Measurements from ENCODE around the gene SPATA21. TPM values are rescaled to one million over a fixed set of nuclear protein-coding genes. Genes with fewer than 3 reads are reported as not detected.

The SPATA21 gene
- polyA plus RNA-seq, 3 donors = 0.04 to 0.37 (median 0.30) TPM

DNA sequence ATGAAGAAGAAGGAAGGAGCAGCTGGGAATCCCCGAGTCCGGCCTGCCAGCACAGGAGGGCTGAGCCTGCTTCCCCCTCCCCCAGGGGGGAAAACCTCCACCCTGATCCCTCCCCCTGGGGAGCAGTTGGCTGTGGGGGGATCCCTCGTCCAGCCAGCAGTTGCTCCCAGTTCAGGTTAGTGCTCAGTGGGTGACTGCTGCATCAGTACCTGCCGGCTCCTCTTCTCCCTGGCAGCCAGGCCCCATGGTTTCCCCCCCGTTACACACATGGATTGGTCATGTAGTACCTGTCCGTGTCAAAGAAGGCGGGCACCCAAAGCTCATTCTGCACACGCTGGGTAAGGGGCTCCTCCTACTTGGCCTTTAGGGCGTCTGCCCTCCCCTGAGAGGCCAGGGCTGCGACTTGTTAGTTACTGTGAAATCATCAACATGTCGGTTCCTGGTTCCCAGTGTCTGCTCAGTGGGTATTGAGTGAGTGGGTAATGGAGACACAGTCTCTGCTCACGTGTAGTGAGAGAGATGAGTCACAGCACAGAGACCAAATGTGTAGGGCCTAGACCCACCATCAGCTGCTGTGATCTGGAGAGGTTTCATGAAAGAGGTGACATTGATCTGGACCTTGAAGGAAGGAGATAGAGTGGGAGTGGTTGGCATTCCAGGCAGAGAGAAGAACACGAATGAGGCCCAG lies 14.8 kb upstream of the SPATA21 start:
- DNase-seq = no peak

DNA sequence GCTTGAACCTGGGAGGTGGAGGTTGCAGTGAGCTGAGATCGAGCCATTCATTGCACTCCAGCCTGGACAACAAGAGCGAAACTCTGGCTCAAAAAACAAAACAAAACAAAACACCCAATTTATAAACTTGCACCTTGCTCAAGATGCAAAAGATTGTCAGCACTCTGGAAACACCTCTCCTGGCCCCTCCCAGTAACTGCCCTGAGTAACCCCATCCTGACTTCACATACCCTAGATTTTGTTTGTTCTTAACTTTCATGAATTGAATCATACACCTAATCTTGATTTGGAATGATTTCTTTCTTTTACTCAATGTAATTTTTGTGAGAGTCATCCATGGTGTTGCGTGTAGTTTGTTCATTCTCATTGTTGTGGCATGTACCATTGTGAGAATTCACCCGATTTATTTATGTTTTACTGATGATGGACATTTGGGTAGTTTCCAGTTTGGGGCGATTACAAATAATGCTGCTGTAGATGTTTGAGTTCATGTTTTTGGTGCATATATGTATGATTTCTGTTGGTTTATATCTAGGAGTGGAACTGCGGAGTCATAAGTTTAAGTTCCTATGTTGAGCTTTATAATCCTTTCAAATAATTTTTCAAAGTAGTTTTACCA lies 13.7 kb upstream of the SPATA21 start:
- DNase-seq = no peak

DNA sequence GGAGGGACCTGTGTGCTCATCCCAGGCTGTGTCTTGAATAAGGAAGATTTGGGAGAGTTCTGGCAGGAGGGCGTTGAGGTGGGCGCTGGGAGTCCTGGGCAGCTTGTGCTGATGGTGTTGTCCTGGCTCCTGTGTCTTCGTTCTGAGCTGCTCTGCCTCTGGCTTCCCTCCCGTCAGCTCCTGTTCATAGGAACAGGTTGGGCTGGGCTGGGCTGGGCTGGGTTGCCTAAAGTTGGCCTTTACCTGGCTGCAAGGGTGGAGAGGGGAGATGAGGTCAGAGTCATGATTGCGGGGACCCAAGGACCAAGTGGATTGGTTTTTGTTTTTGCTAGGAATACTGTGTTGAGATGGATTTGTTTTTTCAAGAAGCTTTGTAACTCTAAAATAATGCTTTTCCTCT lies 12.4 kb upstream of the SPATA21 start:
- DNase-seq = no peak

DNA sequence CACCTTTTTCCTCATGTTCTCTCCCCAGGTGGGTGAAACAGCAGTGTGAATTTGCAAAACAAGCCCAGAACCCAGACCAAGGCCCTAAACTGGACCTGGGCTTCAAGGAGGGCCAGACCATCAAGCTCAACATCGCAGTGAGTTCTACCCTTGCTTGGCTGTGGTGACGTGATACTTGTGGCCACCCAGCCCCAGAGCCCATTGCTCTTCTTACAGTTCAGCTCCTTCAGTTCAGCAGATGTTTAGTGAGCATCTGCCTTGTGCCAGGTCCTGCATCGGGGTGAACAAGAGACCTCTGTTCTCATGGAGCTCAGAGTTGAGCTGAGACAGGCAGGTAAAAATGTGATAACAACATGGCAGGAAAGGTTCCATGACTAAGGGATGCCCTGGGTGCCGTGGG lies 11.8 kb upstream of the SPATA21 start:
- no peak for DNase-seq

DNA sequence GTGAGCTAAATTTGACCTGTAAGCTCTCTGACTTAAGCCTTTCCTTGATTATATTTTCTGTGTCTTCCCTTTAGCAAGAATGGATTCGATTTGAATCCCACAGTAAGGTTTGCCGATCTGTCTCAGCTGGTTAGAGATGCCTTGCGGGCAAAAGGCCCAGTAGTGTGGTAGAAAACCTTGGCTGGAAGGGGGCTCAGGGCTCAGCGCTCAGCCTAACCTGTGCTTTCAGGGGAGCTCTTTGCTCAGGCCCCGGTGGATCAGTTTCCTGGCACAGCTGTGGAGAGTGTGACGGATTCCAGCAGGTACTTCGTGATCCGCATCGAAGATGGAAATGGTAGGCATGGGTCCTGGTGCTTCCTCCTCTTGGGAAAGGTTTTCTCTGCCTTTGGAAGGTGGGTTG lies 10.4 kb upstream of the SPATA21 start:
- no peak for DNase-seq

DNA sequence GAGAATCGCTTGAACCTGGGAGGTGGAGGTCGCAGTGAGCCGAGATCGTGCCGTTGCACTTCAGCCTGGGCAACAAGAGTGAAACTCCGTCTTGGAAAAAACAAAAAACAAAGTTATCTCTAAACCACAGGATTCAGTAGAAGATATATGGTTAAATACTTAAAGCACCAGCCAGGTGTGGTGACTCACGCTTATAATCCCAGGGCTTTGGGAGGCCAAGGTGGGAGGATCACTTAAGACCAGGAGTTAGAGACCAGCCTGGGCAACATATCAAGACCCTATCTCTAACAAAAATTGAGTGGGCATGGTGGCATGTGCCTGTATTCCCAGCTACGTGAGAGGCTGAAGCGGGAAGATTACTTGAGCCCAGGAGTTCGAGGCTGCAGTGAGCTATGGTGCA lies 8.9 kb upstream of the SPATA21 start:
- no peak for DNase-seq

DNA sequence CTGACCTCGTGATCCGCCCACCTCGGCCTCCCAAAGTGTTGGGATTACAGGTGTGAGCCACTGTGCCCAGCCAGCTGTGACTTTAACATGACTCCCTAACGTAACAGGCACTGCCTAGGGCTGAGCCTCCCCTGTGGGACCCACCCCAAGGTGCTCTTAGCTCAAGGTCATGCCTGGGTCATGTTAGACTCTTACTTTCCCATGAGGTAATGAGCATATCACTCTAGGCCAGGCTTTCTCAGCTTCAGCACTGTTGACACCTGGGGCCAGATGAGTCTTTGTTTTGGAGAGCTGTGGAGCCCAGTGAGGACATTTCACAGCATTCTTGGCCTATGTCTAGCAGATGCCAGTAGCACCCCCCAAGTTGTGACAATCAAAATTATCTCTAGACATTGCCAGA lies 7.8 kb upstream of the SPATA21 start:
- DNase-seq = no peak

DNA sequence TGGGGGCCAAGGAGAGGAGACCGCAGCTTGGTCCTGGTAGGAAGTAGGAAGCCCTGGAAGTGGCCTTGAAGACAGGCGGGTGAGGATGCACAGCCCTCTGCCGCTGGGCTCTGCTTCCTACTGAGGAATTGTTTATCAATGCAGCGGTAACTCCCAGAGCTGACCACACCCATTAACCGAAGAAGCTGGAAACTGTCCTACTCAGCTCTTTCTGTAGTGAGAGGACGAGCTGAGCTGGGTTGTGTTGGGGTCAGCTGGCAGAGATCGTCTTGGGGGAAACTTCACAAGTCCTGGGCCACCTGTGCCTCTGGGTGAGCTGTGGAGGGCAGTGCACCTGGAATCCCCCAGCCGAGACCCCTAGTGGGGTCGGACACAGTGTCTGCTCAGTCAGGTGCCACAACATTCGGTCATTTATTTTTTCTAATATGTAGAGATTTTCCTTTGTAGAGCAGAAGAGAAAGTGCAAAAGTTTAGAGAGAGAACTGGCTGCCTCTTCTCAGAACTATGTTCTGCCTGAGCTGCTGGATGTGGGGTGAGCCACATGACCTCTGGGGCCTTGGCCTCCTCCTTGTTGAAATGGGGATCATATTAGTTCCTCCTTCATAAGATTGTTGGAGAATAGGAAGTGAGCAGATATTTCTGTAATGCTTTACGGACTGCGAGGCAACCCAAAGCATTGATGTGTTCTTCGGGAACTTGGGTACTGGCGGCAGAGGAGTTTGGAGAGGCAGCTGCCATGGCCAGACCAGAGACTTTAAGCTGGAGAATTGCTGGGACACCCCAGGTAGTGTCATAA lies 6.9 kb upstream of the SPATA21 start:
- no peak for DNase-seq

DNA sequence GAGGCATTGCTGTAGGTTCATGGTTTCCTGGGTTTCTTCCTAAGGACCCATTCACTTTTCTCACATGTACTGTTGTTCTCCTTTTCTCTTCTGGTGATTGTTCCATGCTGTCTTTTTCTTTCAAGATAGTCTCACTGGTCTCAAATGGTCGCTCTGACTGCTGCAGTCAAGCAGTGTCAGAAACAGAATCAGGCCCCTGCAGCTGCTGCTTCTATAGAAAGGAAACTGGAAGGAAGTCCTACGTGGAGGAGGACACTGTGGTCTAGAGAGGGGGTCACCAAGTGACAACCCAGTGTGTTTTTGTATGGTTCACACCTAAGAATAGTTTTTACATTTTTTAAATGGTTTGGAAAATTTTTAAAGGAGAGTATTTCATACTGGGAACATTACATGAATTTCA lies 5.7 kb upstream of the SPATA21 start:
- DNase-seq = no peak

DNA sequence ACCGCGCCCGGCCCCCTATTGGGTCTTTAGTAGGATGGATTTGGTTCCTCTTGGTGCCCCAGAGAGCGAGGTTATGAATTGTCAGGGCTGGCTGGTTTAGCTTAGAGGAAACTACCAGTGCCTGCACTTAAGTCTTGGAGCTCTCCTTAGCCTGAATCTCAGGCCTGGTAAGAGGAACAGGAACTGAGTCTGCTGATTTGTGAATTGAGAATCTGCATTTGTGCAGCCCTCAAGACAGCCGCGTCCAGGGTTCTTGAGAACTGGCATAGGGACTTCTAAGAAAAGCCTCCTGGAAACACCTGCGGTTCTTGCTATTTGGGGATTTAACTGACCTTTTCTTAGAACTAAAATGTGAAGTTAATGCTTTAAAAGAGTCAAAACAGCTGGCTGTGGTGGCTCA lies 5.0 kb upstream of the SPATA21 start:
- no peak for DNase-seq

DNA sequence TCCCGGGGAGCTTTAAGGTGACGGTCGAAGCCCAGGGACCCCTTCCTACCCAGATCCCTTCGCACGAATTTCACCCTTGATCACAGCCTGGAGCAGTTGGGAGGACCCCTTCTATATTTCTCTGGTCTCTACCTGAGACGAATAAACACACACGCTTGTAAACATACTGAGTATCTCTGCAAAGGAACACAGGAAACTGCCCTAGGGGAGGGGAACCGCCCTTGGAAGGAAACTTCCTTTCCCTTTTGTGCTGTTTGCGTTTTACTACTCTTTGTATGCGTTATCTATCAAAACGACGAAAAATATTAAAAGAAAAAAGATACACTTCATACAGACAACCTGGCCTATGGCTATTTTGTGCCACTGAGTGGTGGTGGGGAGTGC lies 4.0 kb upstream of the SPATA21 start:
- peak; percentile 3 for DNase-seq

DNA sequence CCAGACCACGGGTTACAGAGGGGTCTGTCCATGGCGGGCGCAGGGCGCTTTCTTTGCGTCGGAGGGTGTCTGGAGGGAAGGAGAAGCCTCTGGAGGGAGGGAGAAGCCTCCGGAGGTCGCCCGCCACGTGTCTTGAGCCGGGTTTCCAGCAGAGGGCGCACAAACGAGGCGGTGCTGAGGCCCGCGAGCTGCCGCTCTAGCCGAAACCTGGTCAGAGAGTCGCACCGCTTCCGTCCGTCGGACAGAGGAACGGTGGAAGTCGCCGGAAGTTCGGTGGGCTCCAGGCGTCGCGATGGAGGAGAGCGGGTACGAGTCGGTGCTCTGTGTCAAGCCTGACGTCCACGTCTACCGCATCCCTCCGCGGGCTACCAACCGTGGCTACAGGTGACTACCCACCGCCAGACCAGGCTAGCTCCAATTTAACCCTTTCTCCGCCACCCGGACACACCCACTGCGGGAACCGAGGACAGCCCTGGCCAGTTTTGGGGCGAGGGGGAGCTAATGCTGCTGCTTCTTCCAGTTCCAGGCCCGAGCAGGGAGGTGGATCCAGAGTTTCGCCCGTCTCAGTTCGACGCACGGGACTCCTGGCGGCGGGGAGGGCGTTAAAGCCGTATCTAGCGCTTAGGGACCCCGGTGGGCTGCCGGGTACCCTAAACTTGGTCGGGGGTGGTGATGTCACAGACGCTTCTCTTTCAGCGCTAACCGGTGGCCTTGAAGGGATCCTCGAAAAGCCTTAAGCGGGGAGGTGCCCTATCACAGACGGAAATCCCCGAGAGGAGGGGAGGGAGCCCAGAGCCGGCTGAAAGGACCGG lies 3.5 kb upstream of the SPATA21 start, which contains the start of gene NECAP2:
Gene NECAP2, plus strand, starts transcription at position 255 of the 812 bp plus-strand sequence. Its CDS starts 38 bp downstream, at position 293.
- DNase-seq = peak; percentile 92

DNA sequence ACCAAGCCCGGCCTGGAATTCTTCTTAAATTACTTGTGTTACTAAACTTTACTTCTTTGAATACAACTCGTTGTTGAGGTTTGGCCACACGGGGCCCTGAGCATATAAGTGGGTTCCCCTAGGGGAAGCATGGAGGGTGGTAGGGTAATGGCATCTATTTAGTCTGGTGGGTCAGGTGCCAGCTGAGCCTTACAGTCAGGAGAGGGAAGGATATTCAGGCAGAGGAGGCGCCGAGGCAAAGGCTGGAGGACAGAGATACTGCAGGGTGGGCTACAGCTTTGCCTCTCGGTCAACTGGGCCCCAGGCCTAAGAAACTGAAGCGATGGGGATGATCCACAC lies 2.9 kb upstream of the SPATA21 start:
- DNase-seq = no peak

DNA sequence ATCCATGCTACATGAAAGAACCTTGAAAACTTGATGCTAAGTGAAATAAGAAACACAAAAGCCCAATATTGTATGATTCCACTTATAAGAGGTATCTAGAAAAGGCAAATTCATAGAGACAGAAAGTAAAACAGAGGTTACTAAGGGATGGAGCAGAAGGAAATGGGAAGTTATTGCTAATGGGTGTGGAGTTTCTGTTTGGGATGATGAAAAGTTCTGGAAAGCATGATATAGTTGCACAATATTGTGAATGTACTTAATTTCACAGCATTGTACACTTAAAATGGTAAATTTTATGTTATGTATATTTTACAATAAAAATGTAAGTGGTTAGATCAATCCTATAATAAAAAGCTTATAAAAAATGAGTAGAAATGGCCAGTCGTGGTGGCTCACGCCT lies 1.7 kb upstream of the SPATA21 start:
- DNase-seq = no peak

DNA sequence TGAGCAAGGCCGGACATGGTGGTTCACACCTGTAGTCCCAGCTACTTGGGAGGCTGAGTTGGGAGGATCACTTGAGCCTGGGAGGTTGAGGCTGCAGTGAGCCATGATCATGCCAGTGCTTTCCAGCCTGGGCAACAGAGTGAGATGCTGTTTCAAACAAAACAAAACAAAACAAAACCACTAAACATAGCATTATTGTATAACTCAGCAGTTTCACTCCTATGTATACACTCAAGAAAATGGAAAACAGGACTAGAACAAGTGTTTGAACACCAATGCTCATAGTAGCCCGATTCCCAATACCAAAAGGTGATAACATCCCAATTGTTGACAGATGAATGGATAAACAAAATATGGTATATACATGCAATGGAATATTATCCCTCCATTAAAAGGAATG lies 1.3 kb upstream of the SPATA21 start:
- no peak for DNase-seq

DNA sequence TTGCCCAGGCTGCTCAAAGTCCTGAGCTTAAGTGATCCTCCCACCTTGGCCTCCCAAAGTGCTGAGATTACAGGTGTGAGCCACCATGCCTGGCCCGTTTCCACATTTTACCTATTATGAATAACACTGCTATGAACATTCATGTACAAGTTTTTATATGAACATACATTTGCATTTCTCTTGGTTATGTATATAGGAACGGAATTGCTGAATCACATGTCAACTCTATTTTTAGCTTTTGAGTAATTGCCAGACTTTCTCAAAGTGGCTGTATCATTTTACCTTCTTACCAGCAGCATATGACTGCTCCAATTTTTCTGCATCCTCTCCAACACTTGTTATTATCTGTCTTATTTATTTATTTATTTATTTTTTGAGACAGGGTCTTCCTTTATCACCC lies 2.7 kb downstream of the SPATA21 start:
- DNase-seq = no peak

DNA sequence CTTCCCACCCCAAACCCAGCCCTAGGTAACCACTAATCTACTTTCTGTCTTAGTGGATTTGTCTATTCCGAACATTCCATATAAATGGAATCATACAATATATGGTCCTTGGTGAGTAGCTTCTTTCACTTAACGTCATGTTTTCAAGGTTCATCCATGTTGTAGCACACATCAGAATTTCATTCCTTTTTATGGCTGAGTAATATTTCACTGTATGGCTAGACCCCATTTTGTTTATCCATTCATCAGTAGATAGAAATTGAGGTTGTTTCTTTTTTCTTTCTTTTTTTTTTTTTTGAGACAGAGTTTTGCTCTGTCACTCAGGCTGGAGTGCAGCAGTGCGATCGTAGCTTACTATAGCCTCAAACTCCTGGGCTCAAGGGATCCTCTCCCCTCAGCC lies 3.2 kb downstream of the SPATA21 start:
- DNase-seq = no peak

DNA sequence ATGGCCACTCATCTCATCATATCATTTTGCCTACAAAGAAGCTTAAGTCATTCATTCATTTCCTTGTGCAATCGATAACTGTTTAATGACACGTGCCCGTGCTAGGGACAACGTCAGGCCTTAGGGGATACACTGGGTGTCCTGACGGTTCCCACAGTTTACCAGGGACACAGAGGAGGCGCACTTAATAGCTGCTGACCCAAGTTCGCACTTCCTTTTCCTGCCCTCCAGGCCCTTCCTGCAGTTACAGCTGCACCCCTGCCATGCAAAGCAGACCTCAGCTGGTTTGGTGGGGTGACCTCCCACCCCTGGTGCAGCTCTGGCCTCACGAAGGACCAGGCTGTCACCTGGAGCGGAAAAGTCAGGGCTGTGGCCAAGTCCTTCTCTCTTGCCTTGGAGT lies 4.2 kb downstream of the SPATA21 start:
- no peak for DNase-seq

DNA sequence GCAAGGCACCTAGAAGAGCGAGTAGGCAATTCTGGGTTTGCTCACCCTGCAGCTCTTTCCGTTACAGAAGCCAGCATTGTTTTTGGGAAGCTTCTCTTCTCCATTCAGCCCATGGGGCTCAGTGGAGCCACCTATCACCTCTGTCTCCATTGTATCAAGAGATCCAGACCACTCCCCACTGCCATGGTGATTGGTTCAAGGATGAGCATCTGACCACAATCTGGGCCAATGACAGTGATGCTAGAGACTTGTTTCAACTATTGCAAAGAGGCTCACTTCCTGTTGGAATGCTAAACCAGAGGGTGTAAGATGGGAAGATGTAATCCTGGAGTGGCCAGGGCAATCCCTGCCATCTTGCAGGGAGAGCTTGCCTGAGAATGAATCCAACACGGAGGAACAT lies 6.6 kb downstream of the SPATA21 start:
- DNase-seq = no peak

DNA sequence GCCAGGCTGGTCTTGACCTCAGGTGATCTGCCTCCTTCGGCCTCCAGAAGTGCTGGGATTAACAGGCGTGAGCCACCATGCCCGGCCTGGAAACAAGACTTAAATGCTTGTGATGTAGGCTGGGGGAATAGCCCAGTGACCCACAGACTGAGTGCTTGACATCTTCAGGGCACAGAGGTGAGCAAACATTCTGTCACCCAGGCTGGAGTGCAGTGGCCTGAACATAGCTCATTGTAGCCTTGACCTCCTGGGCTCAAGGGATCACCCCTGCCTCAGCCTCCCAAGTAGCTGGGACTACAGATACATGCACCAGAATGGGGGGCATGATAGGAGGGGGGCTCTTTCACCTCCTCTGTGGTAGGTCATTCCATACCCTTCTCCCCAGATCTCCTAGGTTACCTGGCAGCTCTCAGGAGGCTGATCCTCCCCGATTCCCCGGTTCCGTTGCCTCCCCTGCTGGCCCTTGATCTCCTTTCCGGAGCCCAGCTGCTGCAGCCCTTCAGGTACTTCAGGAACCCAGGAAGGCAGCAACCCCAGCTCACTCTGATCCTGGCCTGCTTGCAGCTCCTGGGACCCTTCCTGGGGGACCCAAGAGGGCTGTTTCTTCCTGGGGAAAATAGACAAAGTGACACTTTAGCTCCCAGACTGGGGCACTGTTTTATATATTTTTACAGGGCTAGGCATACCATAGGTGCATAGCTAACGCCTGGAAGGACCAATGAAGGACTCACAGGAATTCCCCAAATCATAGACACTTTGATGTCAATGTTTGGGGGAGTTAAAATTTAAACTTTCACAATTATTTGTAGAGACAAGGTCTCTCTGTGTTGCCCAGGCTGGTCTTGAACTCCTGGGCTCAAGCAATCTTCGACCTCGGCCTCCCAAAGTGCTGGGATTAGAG lies 11.8 kb downstream of the SPATA21 start:
- DNase-seq = no peak

DNA sequence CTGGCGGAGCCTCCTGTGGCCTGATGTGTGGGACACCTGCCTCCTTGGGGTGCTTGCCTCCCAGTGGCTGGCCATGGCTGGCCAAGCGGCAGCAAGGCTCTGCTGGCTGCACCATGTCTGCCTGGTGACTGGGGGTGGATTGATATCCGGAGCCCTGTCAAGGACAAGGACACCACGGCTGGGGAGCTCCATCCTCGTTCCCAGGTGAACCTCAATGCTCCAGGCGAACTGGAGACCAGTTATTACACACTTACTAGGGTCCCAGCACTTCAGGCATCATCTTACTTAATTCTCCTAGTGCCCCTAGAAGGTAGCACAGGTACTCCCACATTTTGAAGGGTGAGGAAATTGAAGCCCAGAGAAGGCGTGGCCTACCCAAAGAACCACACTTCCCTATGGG lies 15.2 kb downstream of the SPATA21 start:
- DNase-seq = no peak
